BLaER1 (cell line): ENCODE data around the gene TTLL9.

Source experiments
- H3K27ac ChIP-seq: shearing (Covaris generic); formaldehyde crosslinking; 2 replicates; pipeline ENCODE4 v1.8.1; 2022
- H3K27me3 ChIP-seq: shearing (Covaris generic); formaldehyde crosslinking; 2 replicates; pipeline ENCODE4 v1.8.1; 2022
- H3K36me3 ChIP-seq: shearing (Covaris generic); formaldehyde crosslinking; 2 replicates; pipeline ENCODE4 v1.8.1; 2022
- H3K4me1 ChIP-seq: shearing (Covaris generic); formaldehyde crosslinking; 2 replicates; pipeline ENCODE4 v1.8.1; 2022
- H3K4me2 ChIP-seq: shearing (Covaris generic); formaldehyde crosslinking; 2 replicates; pipeline ENCODE4 v1.8.1; 2022
- H3K4me3 ChIP-seq: shearing (Covaris generic); formaldehyde crosslinking; 2 replicates; pipeline ENCODE4 v1.8.1; 2022
- H3K9ac ChIP-seq: shearing (Covaris generic); formaldehyde crosslinking; 2 replicates; pipeline ENCODE4 v1.8.1; 2022
- H3K9me3 ChIP-seq: shearing (Covaris generic); formaldehyde crosslinking; 2 replicates; pipeline ENCODE4 v1.8.1; 2022
- H4K20me1 ChIP-seq: shearing (Covaris generic); formaldehyde crosslinking; 2 replicates; pipeline ENCODE4 v1.8.1; 2022
- Cebpa-rat ChIP-seq: shearing (Covaris generic); IDR thresholded peaks from 2 replicates; pipeline ENCODE4 v1.8.1; 2022

The TTLL9 gene

DNA sequence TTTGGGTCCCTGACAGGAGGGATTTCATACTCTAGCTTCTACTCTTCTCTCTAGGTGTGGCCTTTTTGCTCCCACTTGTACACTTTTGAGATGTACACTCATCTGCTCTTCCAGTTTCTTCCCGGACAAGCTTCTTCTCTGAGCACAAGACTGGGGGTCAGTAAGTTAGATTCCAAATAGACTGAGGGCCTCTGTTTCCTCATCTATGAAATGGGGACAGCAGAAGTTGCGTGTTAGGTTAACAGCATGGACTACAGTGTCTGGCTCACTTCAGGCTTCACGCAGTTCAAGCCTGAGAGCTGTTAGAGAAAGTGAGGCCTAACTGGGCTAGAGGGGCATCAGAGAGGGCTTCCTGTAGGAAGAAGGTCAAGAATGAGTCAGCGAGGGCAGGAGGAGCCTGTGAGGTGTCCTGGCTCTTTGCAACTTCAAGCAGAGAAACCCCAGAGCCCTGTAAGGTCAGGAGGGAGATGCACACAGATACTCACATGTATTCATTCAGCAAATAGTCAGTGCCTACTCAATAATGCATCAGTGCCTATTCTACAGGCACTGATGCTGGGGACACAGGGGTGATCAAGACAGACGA lies 118.1 kb downstream of the TTLL9 start:
- no peaks in the 10 kb centered on the region for H3K27me3 ChIP-seq
- no peak overlapping the region for H3K9ac ChIP-seq
- H3K4me3 ChIP-seq = no peak overlapping the region
- no peaks in the 10 kb centered on the region for H3K9me3 ChIP-seq
- H3K4me1 ChIP-seq = peaks cover 21% of the 10 kb centered on the region
- no peaks in the 10 kb centered on the region for H4K20me1 ChIP-seq
- TF ChIP-seq Cebpa-rat = no peak
- H3K36me3 ChIP-seq = no peaks in the 10 kb centered on the region
- H3K4me2 ChIP-seq = no peak overlapping the region
- H3K27ac ChIP-seq = no peak overlapping the region

- Histone ChIP-seq H3K36me3 (no peaks in the 10 kb centered on the region), H3K4me2 (no peak overlapping the region), H4K20me1 (no peaks in the 10 kb centered on the region), H3K4me3 (no peak overlapping the region), H3K27ac (no peak overlapping the region), H3K9me3 (no peaks in the 10 kb centered on the region), H3K9ac (no peak overlapping the region), H3K4me1 (peaks cover 24% of the 10 kb centered on the region), H3K27me3 (peaks cover 4% of the 10 kb centered on the region)
- TF ChIP-seq Cebpa-rat = no peak
Observed at GRCh38 chr20:31989030-31989645, 118.7 kb downstream of the TTLL9 start.

DNA sequence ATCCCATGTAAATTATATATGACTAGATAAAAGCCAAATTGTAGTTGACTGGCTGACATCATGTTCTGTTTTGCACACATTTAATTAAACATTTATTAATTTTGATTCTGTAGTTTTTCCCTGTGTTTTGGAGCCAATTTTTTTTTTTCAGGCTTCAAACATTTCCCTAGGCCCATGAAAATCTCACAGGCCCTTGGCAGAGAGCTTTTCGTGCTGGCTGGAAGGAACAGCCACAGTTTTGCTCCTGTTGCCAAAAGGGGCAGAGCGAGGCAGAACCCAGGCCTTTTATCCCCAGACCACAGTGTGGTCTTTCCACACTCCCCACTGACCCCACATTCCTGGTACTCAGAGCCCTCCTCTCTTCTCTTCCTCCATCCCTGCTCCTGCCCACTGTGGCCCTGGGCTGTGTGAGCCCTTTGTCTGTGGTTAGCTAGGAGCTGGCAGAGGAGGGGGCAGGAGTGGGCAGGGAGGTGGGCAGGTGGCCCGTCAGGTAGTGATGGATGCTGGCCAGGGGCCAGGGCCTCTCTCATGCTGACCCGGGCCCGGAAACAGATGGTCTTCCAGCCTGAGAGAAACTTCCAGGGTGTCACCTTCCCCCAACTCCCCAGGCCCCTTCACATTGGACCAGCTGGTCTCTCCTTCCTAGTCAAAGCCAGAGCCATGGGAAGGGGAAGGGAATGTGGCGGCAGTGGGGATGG lies 120.4 kb downstream of the TTLL9 start:
- H3K9ac ChIP-seq = no peak overlapping the region
- peaks cover 28% of the 10 kb centered on the region for H3K4me1 ChIP-seq
- no peak overlapping the region for H3K27ac ChIP-seq
- H4K20me1 ChIP-seq = no peaks in the 10 kb centered on the region
- peaks cover 14% of the 10 kb centered on the region for H3K27me3 ChIP-seq
- H3K4me3 ChIP-seq = no peak overlapping the region
- no peak for TF ChIP-seq Cebpa-rat
- no peak overlapping the region for H3K4me2 ChIP-seq
- no peaks in the 10 kb centered on the region for H3K36me3 ChIP-seq
- no peaks in the 10 kb centered on the region for H3K9me3 ChIP-seq

DNA sequence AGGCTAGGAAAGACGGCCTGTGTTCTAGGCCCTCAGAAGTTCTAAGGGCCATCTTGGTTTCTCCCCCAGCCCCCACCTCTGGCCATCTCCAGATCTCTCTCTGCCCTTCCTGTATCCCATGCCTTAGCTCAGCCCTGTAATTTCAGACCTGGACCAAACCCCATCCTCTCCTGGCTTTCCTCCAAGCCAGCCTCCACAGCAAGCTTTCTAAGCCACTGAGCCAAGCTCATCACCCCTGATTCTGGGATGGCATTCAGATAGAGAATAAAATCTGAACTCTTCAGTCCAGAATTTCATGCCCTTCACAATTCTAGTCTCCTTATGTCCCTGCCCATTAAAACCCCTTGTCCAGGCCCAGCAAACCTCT lies 120.9 kb downstream of the TTLL9 start:
- Histone ChIP-seq H3K9me3 (no peaks in the 10 kb centered on the region), H3K4me1 (peaks cover 28% of the 10 kb centered on the region), H3K9ac (no peak overlapping the region), H3K36me3 (no peaks in the 10 kb centered on the region), H4K20me1 (no peaks in the 10 kb centered on the region), H3K4me2 (no peak overlapping the region), H3K4me3 (no peak overlapping the region), H3K27ac (no peak overlapping the region), H3K27me3 (peaks cover 14% of the 10 kb centered on the region)
- TF ChIP-seq Cebpa-rat = no peak

- H3K4me2 ChIP-seq = no peak overlapping the region
- no peaks in the 10 kb centered on the region for H4K20me1 ChIP-seq
- no peaks in the 10 kb centered on the region for H3K36me3 ChIP-seq
- peaks cover 28% of the 10 kb centered on the region for H3K4me1 ChIP-seq
- TF ChIP-seq Cebpa-rat = no peak
- H3K4me3 ChIP-seq = no peak overlapping the region
- H3K9me3 ChIP-seq = no peaks in the 10 kb centered on the region
- H3K27me3 ChIP-seq = peaks cover 14% of the 10 kb centered on the region
- H3K9ac ChIP-seq = no peak overlapping the region
- H3K27ac ChIP-seq = no peak overlapping the region
Observed at GRCh38 chr20:31992086-31992485, 121.7 kb downstream of the TTLL9 start.
